ENCODE results near the gene HTT. TPM values are rescaled to one million over a fixed set of nuclear protein-coding genes. Genes with fewer than 3 reads are reported as not detected.

The HTT gene
- total and polyA plus RNA-seq, 4 donors, result 8.6 to 39.8 (median 16.4) TPM

- 93% methylated on average over 14 of the region's 14 CpGs for WGBS
- no peak for TF ChIP-seq JUND (IDR thresholded peaks at IDR 0.05)
- TF ChIP-seq REST (IDR thresholded peaks at IDR 0.05), result no peak
- no peak for TF ChIP-seq FOXA2 (IDR thresholded peaks at IDR 0.05)
- TF ChIP-seq MAX (IDR thresholded peaks at IDR 0.05), result no peak
- no peak for TF ChIP-seq RAD21 (IDR thresholded peaks at IDR 0.05)
- no peak for TF ChIP-seq RXRA (IDR thresholded peaks at IDR 0.05)
- TF ChIP-seq HNF4A (conservative IDR thresholded peaks at IDR 0.05), result no peak
- no peak for TF ChIP-seq CTCF (IDR thresholded peaks at IDR 0.05; ENCODE audit: low read depth, low read length, missing input control)
- TF ChIP-seq EGR1 (IDR thresholded peaks at IDR 0.05; ENCODE audit: low read depth in 2 of 2), result no peak
- no peak for TF ChIP-seq NR2F2 (IDR thresholded peaks at IDR 0.05)
- TF ChIP-seq HNF4G (IDR thresholded peaks at IDR 0.05), result no peak
- no peak overlapping the region for H3K9ac ChIP-seq (ENCODE audit: low read depth in 1 of 2, low read length in 2 of 2)
- no peaks in the 10 kb centered on the region for H3K4me1 ChIP-seq (ENCODE audit: control insufficient read depth in 4 of 4, insufficient read depth in 4 of 4, low read length in 3 of 4)
- no peaks in the 10 kb centered on the region for H3K27me3 ChIP-seq (ENCODE audit: control insufficient read depth in 4 of 4, insufficient read depth in 4 of 4, low read length in 3 of 4)
- H3K27ac ChIP-seq (ENCODE audit: low read depth in 1 of 2, low read length in 2 of 2), result no peak overlapping the region
- DNase-seq (ENCODE audit: low spot score), result no peak
- H3K9me3 ChIP-seq (ENCODE audit: control insufficient read depth in 4 of 4, low read length in 3 of 4), result no peaks in the 10 kb centered on the region
- H3K36me3 ChIP-seq (ENCODE audit: control insufficient read depth in 4 of 4, insufficient read depth in 3 of 4, low read depth in 1 of 4, low read length in 3 of 4), result no peaks in the 10 kb centered on the region
- H3K4me3 ChIP-seq (ENCODE audit: low read depth in 1 of 3, low read length in 3 of 3), result no peak overlapping the region
Observed at GRCh38 chr4:3271131-3271530, 196.7 kb downstream of the HTT start.

- no peak for DNase-seq (ENCODE audit: low spot score)
- TF ChIP-seq CTCF (IDR thresholded peaks at IDR 0.05; ENCODE audit: low read depth, low read length, missing input control), result no peak
- TF ChIP-seq MAX (IDR thresholded peaks at IDR 0.05), result no peak
- TF ChIP-seq FOXA2 (IDR thresholded peaks at IDR 0.05), result no peak
- TF ChIP-seq FOXA1 (IDR thresholded peaks at IDR 0.05), result no peak
- no peak for TF ChIP-seq EGR1 (IDR thresholded peaks at IDR 0.05; ENCODE audit: low read depth in 2 of 2)
- no peak for TF ChIP-seq NR2F2 (IDR thresholded peaks at IDR 0.05)
- TF ChIP-seq ATF3 (IDR thresholded peaks at IDR 0.05), result no peak
- TF ChIP-seq RXRA (IDR thresholded peaks at IDR 0.05), result no peak
- TF ChIP-seq HNF4G (IDR thresholded peaks at IDR 0.05), result no peak
- no peak for TF ChIP-seq JUND (IDR thresholded peaks at IDR 0.05)
- H3K4me1 ChIP-seq (ENCODE audit: control insufficient read depth in 4 of 4, insufficient read depth in 4 of 4, low read length in 3 of 4), result no peaks in the 10 kb centered on the region
- H3K36me3 ChIP-seq (ENCODE audit: control insufficient read depth in 4 of 4, insufficient read depth in 3 of 4, low read depth in 1 of 4, low read length in 3 of 4), result no peaks in the 10 kb centered on the region
- H3K4me3 ChIP-seq (ENCODE audit: low read depth in 1 of 3, low read length in 3 of 3), result no peak overlapping the region
- no peaks in the 10 kb centered on the region for H3K27me3 ChIP-seq (ENCODE audit: control insufficient read depth in 4 of 4, insufficient read depth in 4 of 4, low read length in 3 of 4)
- no peak overlapping the region for H3K27ac ChIP-seq (ENCODE audit: low read depth in 1 of 2, low read length in 2 of 2)
- WGBS, result 85% methylated on average over 9 of the region's 9 CpGs
- H3K9me3 ChIP-seq (ENCODE audit: control insufficient read depth in 4 of 4, low read length in 3 of 4), result no peaks in the 10 kb centered on the region
- no peak overlapping the region for H3K9ac ChIP-seq (ENCODE audit: low read depth in 1 of 2, low read length in 2 of 2)
Observed at GRCh38 chr4:3276986-3277385, 202.5 kb downstream of the HTT start.
